ENCODE measurements around the gene PPT1. TPM values are rescaled to one million over a fixed set of nuclear protein-coding genes. Genes with fewer than 3 reads are reported as not detected.

PPT1 gene
- total and polyA plus RNA-seq, 2 of the 8 experiments (the other 6 are each of a cell fraction or from before 2014, with no cell fraction given) = 77.1 to 150 TPM

DNA sequence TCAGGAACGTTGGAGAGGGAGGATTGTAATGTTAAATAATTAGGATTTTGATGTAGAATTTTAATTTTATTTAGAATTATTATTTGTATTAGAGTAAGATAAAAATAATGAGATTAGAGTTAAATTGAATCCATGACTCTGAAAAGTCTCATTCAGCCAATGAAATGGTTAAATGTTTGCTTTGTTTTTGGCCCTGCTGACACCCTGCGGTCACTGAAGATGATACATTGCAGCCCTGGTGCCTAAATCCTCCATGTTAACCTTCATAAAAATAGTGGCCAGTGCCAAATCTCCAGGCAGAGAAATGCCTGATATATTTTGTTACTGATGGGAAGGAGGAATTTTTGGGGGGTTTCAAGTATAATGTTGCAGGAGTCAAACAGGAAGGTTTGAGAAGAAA lies 36.8 kb upstream of the PPT1 start (continued):
- TF ChIP-seq, protein P1, sequence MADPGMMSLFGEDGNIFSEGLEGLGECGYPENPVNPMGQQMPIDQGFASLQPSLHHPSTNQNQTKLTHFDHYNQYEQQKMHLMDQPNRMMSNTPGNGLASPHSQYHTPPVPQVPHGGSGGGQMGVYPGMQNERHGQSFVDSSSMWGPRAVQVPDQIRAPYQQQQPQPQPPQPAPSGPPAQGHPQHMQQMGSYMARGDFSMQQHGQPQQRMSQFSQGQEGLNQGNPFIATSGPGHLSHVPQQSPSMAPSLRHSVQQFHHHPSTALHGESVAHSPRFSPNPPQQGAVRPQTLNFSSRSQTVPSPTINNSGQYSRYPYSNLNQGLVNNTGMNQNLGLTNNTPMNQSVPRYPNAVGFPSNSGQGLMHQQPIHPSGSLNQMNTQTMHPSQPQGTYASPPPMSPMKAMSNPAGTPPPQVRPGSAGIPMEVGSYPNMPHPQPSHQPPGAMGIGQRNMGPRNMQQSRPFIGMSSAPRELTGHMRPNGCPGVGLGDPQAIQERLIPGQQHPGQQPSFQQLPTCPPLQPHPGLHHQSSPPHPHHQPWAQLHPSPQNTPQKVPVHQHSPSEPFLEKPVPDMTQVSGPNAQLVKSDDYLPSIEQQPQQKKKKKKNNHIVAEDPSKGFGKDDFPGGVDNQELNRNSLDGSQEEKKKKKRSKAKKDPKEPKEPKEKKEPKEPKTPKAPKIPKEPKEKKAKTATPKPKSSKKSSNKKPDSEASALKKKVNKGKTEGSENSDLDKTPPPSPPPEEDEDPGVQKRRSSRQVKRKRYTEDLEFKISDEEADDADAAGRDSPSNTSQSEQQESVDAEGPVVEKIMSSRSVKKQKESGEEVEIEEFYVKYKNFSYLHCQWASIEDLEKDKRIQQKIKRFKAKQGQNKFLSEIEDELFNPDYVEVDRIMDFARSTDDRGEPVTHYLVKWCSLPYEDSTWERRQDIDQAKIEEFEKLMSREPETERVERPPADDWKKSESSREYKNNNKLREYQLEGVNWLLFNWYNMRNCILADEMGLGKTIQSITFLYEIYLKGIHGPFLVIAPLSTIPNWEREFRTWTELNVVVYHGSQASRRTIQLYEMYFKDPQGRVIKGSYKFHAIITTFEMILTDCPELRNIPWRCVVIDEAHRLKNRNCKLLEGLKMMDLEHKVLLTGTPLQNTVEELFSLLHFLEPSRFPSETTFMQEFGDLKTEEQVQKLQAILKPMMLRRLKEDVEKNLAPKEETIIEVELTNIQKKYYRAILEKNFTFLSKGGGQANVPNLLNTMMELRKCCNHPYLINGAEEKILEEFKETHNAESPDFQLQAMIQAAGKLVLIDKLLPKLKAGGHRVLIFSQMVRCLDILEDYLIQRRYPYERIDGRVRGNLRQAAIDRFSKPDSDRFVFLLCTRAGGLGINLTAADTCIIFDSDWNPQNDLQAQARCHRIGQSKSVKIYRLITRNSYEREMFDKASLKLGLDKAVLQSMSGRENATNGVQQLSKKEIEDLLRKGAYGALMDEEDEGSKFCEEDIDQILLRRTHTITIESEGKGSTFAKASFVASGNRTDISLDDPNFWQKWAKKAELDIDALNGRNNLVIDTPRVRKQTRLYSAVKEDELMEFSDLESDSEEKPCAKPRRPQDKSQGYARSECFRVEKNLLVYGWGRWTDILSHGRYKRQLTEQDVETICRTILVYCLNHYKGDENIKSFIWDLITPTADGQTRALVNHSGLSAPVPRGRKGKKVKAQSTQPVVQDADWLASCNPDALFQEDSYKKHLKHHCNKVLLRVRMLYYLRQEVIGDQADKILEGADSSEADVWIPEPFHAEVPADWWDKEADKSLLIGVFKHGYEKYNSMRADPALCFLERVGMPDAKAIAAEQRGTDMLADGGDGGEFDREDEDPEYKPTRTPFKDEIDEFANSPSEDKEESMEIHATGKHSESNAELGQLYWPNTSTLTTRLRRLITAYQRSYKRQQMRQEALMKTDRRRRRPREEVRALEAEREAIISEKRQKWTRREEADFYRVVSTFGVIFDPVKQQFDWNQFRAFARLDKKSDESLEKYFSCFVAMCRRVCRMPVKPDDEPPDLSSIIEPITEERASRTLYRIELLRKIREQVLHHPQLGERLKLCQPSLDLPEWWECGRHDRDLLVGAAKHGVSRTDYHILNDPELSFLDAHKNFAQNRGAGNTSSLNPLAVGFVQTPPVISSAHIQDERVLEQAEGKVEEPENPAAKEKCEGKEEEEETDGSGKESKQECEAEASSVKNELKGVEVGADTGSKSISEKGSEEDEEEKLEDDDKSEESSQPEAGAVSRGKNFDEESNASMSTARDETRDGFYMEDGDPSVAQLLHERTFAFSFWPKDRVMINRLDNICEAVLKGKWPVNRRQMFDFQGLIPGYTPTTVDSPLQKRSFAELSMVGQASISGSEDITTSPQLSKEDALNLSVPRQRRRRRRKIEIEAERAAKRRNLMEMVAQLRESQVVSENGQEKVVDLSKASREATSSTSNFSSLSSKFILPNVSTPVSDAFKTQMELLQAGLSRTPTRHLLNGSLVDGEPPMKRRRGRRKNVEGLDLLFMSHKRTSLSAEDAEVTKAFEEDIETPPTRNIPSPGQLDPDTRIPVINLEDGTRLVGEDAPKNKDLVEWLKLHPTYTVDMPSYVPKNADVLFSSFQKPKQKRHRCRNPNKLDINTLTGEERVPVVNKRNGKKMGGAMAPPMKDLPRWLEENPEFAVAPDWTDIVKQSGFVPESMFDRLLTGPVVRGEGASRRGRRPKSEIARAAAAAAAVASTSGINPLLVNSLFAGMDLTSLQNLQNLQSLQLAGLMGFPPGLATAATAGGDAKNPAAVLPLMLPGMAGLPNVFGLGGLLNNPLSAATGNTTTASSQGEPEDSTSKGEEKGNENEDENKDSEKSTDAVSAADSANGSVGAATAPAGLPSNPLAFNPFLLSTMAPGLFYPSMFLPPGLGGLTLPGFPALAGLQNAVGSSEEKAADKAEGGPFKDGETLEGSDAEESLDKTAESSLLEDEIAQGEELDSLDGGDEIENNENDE (IDR thresholded peaks at IDR 0.05; ENCODE audit: insufficient replicate concordance, low read length) = no peak
- TF ChIP-seq YY1 (IDR thresholded peaks at IDR 0.05; ENCODE audit: low read depth, low read length) = no peak
- no peak for TF ChIP-seq ASH2L (IDR thresholded peaks at IDR 0.05; ENCODE audit: low read length)
- no peak for TF ChIP-seq SP2 (IDR thresholded peaks at IDR 0.05; ENCODE audit: low read length)
- TF ChIP-seq, protein P2, sequence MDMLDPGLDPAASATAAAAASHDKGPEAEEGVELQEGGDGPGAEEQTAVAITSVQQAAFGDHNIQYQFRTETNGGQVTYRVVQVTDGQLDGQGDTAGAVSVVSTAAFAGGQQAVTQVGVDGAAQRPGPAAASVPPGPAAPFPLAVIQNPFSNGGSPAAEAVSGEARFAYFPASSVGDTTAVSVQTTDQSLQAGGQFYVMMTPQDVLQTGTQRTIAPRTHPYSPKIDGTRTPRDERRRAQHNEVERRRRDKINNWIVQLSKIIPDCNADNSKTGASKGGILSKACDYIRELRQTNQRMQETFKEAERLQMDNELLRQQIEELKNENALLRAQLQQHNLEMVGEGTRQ (IDR thresholded peaks at IDR 0.05; ENCODE audit: low read length) = no peak
- TF ChIP-seq SRF (IDR thresholded peaks at IDR 0.05; ENCODE audit: low read depth, low read length) = no peak
- no peak for TF ChIP-seq TAF1 (IDR thresholded peaks at IDR 0.05; ENCODE audit: low read depth, low read length)
- TF ChIP-seq RAD21 (IDR thresholded peaks at IDR 0.05 in 1 of 2, conservative IDR thresholded peaks at IDR 0.05 in 1 of 2; ENCODE audit: low read depth in 2 of 2, low read length in 2 of 2) = no peak
- TF ChIP-seq PHF8 (conservative IDR thresholded peaks at IDR 0.05; ENCODE audit: low read depth, low read length) = no peak
- no peak for TF ChIP-seq SP1 (IDR thresholded peaks at IDR 0.05; ENCODE audit: low read depth, low read length)
- TF ChIP-seq SIRT6 (IDR thresholded peaks at IDR 0.05; ENCODE audit: low read length) = no peak
- no peak for TF ChIP-seq RXRA (IDR thresholded peaks at IDR 0.05; ENCODE audit: insufficient read depth, low read depth, low read length)

Data from H1 (cell line).